GM21360 (cell line): ENCODE results near the gene HPS5.
A peak's percentile ranks its signal among the peaks of the same experiment; 100 is the strongest.

Source experiments
- ATAC-seq: cut with Tn5 transposase; IDR thresholded peaks from one replicate; pipeline ENCODE4 v1.9.1; 2021; ENCODE audit warnings: mild to moderate bottlenecking, moderate library complexity; ENCODE audit not compliant: unreplicated experiment

The HPS5 gene

GRCh38 chr11:18236664-18237356 is 85.1 kb downstream of the HPS5 start, which contains the start of gene SAA4:
Gene SAA4, minus strand, starts transcription at chr11:18236802. Its CDS starts 876 bp downstream, at chr11:18235926.
- no peak for ATAC-seq

DNA sequence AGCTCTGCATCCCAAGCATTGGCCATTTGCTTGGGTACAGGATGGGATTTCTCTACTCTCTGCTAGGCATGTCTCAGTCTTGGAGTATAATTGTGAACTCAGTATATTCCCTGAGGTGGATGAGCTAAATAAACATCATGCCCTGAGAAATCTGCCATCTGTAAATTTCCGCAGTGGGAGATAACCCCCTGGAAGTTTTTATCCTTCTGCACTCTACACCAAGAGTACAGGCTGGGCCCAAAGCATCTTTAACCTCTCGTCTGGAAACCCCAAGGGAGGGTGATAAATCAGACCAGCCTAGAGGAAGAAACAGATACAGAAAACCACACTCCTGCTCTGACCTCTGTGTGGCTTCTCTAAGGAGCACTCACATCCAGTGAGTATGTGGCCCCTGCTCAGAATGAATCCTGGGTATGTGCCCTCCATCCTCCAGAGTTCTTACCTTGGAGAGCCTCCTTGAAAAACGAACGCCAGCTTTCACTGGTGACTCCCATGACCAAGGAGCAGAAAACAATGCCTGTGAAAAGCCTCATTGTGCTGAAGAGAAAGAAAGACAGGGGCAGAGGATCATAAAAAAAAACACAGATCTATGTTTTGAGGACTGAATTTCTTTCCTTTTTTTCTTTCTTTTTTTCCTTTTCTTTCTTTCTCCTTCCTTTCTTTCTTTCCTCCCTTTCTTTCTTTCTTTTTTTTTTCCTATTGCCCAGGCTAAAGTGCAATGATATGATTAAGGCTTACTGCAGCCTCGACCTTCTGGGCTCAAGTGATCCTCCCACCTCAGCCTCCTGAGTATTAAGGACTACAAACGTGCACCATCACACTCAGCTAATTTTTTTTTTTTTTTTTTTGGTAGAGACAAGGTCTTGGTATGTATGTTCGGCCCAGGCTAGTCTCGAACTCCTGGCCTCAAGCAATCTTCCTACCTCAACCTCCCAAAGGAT is 86.3 kb downstream of the HPS5 start:
- ATAC-seq: no peak

DNA sequence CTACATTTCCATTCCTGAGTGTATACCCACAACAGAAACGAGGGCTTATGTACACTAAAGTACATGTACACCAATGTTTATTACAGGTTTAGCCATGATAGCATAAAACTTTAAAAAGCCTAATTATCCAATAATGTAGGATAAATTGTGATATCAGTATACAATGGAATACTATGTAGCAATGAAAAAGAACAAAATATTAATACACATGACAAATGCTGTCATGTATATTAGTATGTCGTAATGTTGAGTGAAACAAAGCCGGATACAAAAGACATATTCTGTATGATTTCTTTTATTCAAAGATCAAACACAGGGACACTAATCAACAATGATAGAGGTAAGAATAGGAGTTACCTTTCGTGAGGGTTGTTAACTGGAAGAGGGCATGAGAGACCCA is 88.0 kb downstream of the HPS5 start:
- ATAC-seq: no peak

- ATAC-seq: no peak
These were observed 91.1 kb downstream of the HPS5 start for GRCh38 chr11:18230859-18231258.

DNA sequence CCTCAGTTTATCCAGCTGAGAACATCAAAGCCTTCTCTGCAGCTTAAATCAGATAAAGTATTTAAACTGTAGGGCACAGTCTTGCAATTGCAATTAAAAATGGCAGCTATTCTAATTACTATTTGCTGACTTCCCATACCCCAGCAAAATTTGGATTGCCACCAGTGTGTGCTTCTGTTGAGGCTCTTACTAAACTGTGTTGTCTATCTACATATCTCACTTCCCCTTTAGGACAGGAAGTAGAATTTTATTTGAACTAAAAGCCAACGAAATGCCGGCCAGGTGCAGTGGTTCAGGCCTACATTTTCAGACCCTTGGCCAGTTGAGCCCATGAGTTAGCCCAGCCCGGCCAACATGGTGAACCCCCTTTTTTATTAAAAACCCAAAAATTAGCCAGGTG is 92.4 kb downstream of the HPS5 start:
- ATAC-seq: peak; percentile 90
